H9 (cell line): ENCODE data around the gene TCAF1. TPM values are rescaled to one million over a fixed set of nuclear protein-coding genes. Genes with fewer than 3 reads are reported as not detected.

Experiments used
- DNase-seq: peaks from one replicate; pipeline ENCODE4 v3.0.0-alpha.2; 2017
- H2AFZ ChIP-seq: one replicate; pipeline ENCODE4 v1.6.1; 2013; ENCODE audit warnings: mild to moderate bottlenecking, low read length, control low read depth, moderate library complexity
- H2AK5ac ChIP-seq: 2 replicates; pipeline ENCODE4 v1.6.1; 2013; ENCODE audit warnings: low read length, control low read depth, mixed read lengths; ENCODE audit not compliant: insufficient read length
- H2BK120ac ChIP-seq: one replicate; pipeline ENCODE4 v1.6.1; 2013; ENCODE audit warnings: low read depth, mild to moderate bottlenecking, low read length, control low read depth, inconsistent platforms; ENCODE audit not compliant: poor library complexity, severe bottlenecking
- H2BK12ac ChIP-seq: 2 replicates; pipeline ENCODE4 v1.6.1; 2013; ENCODE audit warnings: low read length, control low read depth, mixed read lengths, low read depth; ENCODE audit not compliant: insufficient read length
- H2BK15ac ChIP-seq: 2 replicates; pipeline ENCODE4 v1.6.1; 2013; ENCODE audit warnings: low read depth, low read length, control low read depth
- H2BK20ac ChIP-seq: one replicate; pipeline ENCODE4 v1.6.1; 2013; ENCODE audit warnings: low read depth, mild to moderate bottlenecking, low read length, control low read depth, inconsistent platforms; ENCODE audit not compliant: poor library complexity, severe bottlenecking
- H2BK5ac ChIP-seq: 2 replicates; pipeline ENCODE4 v1.6.1; 2013; ENCODE audit warnings: low read length, control low read depth, mixed read lengths; ENCODE audit not compliant: insufficient read length
- H3K14ac ChIP-seq: 2 replicates; pipeline ENCODE4 v1.6.1; 2013; ENCODE audit warnings: low read length, control low read depth; ENCODE audit not compliant: insufficient read depth
- H3K18ac ChIP-seq: 2 replicates; pipeline ENCODE4 v1.6.1; 2013; ENCODE audit warnings: low read depth, mild to moderate bottlenecking, mixed read lengths, low read length, control low read depth; ENCODE audit not compliant: insufficient read length
- H3K23ac ChIP-seq: 2 replicates; pipeline ENCODE4 v1.6.1; 2013; ENCODE audit warnings: low read length, control low read depth, mixed read lengths, low read depth; ENCODE audit not compliant: insufficient read length
- H3K23me2 ChIP-seq: 2 replicates; pipeline ENCODE4 v1.6.1; 2013; ENCODE audit warnings: low read depth, mild to moderate bottlenecking, mixed read lengths, low read length, control low read depth; ENCODE audit not compliant: insufficient read length, poor library complexity, severe bottlenecking
- H3K27ac ChIP-seq: 2 replicates; pipeline ENCODE4 v1.5.1; 2013; ENCODE audit warnings: low read length, control low read depth, mixed read lengths, low read depth; ENCODE audit not compliant: insufficient read length
- H3K27me3 ChIP-seq: 2 replicates; pipeline ENCODE4 v1.6.1; 2013; ENCODE audit warnings: low read length, control low read depth, inconsistent platforms; ENCODE audit not compliant: insufficient read depth
- H3K4ac ChIP-seq: 2 replicates; pipeline ENCODE4 v1.6.1; 2013; ENCODE audit warnings: low read depth, mild to moderate bottlenecking, control low read depth, inconsistent platforms, low read length, moderate library complexity
- H3K4me1 ChIP-seq: 2 replicates; pipeline ENCODE4 v1.6.1; 2013; ENCODE audit warnings: low read length, control low read depth, inconsistent platforms; ENCODE audit not compliant: insufficient read depth
- H3K4me2 ChIP-seq: 2 replicates; pipeline ENCODE4 v1.6.1; 2013; ENCODE audit warnings: low read length, control low read depth, mixed read lengths; ENCODE audit not compliant: insufficient read length, insufficient read depth
- H3K56ac ChIP-seq: 2 replicates; pipeline ENCODE4 v1.6.1; 2013; ENCODE audit warnings: low read depth, mild to moderate bottlenecking, mixed read lengths, low read length, control low read depth; ENCODE audit not compliant: insufficient read length
- H3K79me1 ChIP-seq: 2 replicates; pipeline ENCODE4 v1.6.1; 2013; ENCODE audit warnings: low read depth, mild to moderate bottlenecking, moderate library complexity, low read length, control low read depth, inconsistent platforms; ENCODE audit not compliant: insufficient read depth, poor library complexity, severe bottlenecking
- H3K79me2 ChIP-seq: 2 replicates; pipeline ENCODE4 v1.6.1; 2013; ENCODE audit warnings: low read length, control low read depth, inconsistent platforms; ENCODE audit not compliant: insufficient read depth
- H3K9ac ChIP-seq: 2 replicates; pipeline ENCODE4 v1.6.1; 2013; ENCODE audit warnings: low read length, control low read depth, mixed read lengths; ENCODE audit not compliant: insufficient read length; ENCODE audit errors: extremely low read depth
- H3K9me3 ChIP-seq: one replicate; pipeline ENCODE4 v1.6.1; 2013; ENCODE audit warnings: low read depth, low read length, inconsistent platforms; ENCODE audit not compliant: control insufficient read depth
- H3T11ph ChIP-seq: one replicate; pipeline ENCODE4 v1.6.1; 2013; ENCODE audit warnings: mild to moderate bottlenecking, low read length, control low read depth, inconsistent platforms
- H4K20me1 ChIP-seq: one replicate; pipeline ENCODE4 v1.6.1; 2013; ENCODE audit not compliant: control insufficient read depth, insufficient read length, insufficient read depth
- H4K5ac ChIP-seq: 2 replicates; pipeline ENCODE4 v1.6.1; 2013; ENCODE audit warnings: low read depth, mild to moderate bottlenecking, mixed read lengths, low read length, control low read depth; ENCODE audit not compliant: insufficient read length
- H4K8ac ChIP-seq: replicated peaks from 2 replicates; pipeline ENCODE4 v1.6.1; 2013; ENCODE audit warnings: low read length, control low read depth, mixed read lengths, low read depth; ENCODE audit not compliant: insufficient read length
- H4K91ac ChIP-seq: 2 replicates; pipeline ENCODE4 v1.6.1; 2013; ENCODE audit warnings: low read depth, mild to moderate bottlenecking, moderate library complexity, mixed read lengths, low read length, control low read depth; ENCODE audit not compliant: insufficient read length
- H3K27ac Mint-ChIP-seq, 3 experiments: 2 replicates in 2 of 3; 3 replicates in 1 of 3; pipeline ENCODE4 v1.8.0; 2020 to 2021; ENCODE audit warnings: mixed read lengths in 3 of 3, mild to moderate bottlenecking in 1 of 3, moderate library complexity in 1 of 3
- H3K27me3 Mint-ChIP-seq: 2 replicates; pipeline ENCODE4 v1.8.0; 2021; ENCODE audit warnings: low read depth, mild to moderate bottlenecking, moderate library complexity, mixed read lengths
- H3K36me3 Mint-ChIP-seq, 3 experiments: 2 replicates in 2 of 3; 3 replicates in 1 of 3; pipeline ENCODE4 v1.8.0; 2020 to 2021; ENCODE audit warnings: low read depth in 3 of 3, mixed read lengths in 3 of 3; ENCODE audit not compliant: insufficient read depth in 1 of 3
- H3K4me1 Mint-ChIP-seq, 2 experiments: 2 replicates each; pipeline ENCODE4 v1.8.0; 2020; ENCODE audit warnings: mixed read lengths in 2 of 2
- H3K4me3 Mint-ChIP-seq, 2 experiments: 2 replicates in 1 of 2; 3 replicates in 1 of 2; pipeline ENCODE4 v1.8.0; 2020 to 2021; ENCODE audit warnings: mild to moderate bottlenecking in 2 of 2, mixed read lengths in 2 of 2, moderate library complexity in 1 of 2
- H3K9me3 Mint-ChIP-seq, 2 experiments: 2 replicates in 1 of 2; 3 replicates in 1 of 2; pipeline ENCODE4 v1.8.0; 2020; ENCODE audit warnings: mild to moderate bottlenecking in 2 of 2, mixed read lengths in 2 of 2, moderate library complexity in 1 of 2
- CTCF ChIP-seq: fragments of 200-600 bp; sonication (generic); conservative IDR thresholded peaks from 3 replicates; pipeline ENCODE4 v1.8.0; 2021; ENCODE audit warnings: antibody characterized with exemption, mild to moderate bottlenecking
- WGBS: extraction: QIAGEN DNeasy Blood & Tissue Kit; methylation state at CpG from one replicate; pipeline ENCODE4 v1.1.7; 2013; ENCODE audit warnings: missing lambda C conversion rate, low lambda C conversion rate, mixed read lengths; ENCODE audit not compliant: insufficient read length; ENCODE audit errors: extremely low coverage; 5-methylcytosine and 5-hydroxymethylcytosine counted together
- total RNA-seq: library from RNA; stranded (reverse); gene quantifications from 2 replicates; pipeline ENCODE4 v1.2.1, GENCODE V29; 2021

Gene TCAF1
- total RNA-seq, 1 experiment from 2014 or later: 46.8 TPM

GRCh38 chr7:143910473-143911248, 8.7 kb upstream of the TCAF1 start:
- peaks cover 3% of the 10 kb centered on the region; the same call in 1 of the 2 replicates for H3K27me3 Mint-ChIP-seq
- H3K4me1 Mint-ChIP-seq: peaks cover 18% of the 10 kb centered on the region in 2 experiments
- H3K9me3 Mint-ChIP-seq: no peaks in the 10 kb centered on the region
- Histone ChIP-seq H3K56ac (no peak overlapping the region), H3K4ac (no peak overlapping the region), H4K5ac (no peak overlapping the region), H3K14ac (no peak overlapping the region), H2BK15ac (no peak overlapping the region), H2BK120ac (no peak overlapping the region), H2BK5ac (no peak overlapping the region), H3K79me1 (no peaks in the 10 kb centered on the region), H3K9ac (no peak overlapping the region), H4K91ac (no peak overlapping the region), H3K27me3 (no peaks in the 10 kb centered on the region), H3K23me2 (no peaks in the 10 kb centered on the region), H3K4me1 (peaks cover 3% of the 10 kb centered on the region; the same call in 1 of the 2 replicates), H2AFZ (no peak overlapping the region), H3T11ph (no peak overlapping the region), H4K20me1 (no peaks in the 10 kb centered on the region), H4K8ac (no peak overlapping the region), H3K23ac (no peak overlapping the region), H3K27ac (no peak overlapping the region), H2BK12ac (no peak overlapping the region), H3K9me3 (no peaks in the 10 kb centered on the region), H2AK5ac (no peak overlapping the region), H3K18ac (no peak overlapping the region), H3K79me2 (no peaks in the 10 kb centered on the region), H2BK20ac (no peak overlapping the region), H3K4me2 (no peak overlapping the region)
- H3K4me3 Mint-ChIP-seq: no peak overlapping the region
- no peak for TF ChIP-seq CTCF
- H3K36me3 Mint-ChIP-seq: no peaks in the 10 kb centered on the region
- WGBS: no CpG with 5 or more reads among the region's 3 CpGs
- no peak overlapping the region for H3K27ac Mint-ChIP-seq
- no peak for DNase-seq
